GM12892 (cell line): ENCODE measurements around the gene MRPL43.

Source experiments
- POLR2A ChIP-seq: IDR thresholded peaks from 2 replicates; pipeline ENCODE4 v1.6.1; 2011; ENCODE audit warnings: low read depth, low read length, control low read depth
- TAF1 ChIP-seq: IDR thresholded peaks from 2 replicates; pipeline ENCODE4 v1.6.1; 2011; ENCODE audit warnings: low read depth, mild to moderate bottlenecking, control low read depth, low read length, borderline replicate concordance

GRCh38 chr10:100963826-100964225 is 23.5 kb downstream of the MRPL43 start:
- TF ChIP-seq TAF1 (no peak), POLR2A (no peak)
